ENCODE measurements around the gene TMCC1.

Gene TMCC1

DNA sequence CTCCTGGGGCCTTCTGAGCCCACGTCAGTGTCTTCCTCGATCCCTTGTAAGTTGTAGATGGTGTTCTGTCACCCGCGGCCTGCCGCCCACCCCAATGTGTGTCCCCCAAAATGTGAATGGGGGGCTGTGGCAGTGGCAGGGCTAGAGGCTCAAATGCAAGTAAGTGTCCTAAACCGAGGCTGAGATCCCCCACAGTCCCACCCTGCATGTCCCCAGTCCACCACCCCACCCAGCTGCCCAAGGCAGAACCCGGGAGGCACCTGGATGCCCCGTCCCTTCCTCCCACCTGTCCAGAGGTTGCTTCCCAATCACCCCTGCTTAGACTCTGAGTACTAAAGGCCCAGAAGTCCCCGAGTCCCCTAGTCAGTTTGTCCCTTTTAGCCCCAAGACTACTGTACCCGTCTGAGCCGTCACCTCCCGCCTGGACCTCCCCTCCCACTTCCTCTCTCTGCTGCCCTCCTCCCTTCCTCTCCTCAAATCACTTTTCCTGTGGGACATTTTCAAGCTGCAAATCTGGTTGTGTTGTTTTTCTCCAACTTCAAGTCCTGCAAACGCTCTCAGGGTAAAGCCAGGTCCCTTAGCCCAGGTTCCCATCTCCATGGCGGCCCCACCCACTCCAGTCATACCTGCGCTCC lies 275.2 kb downstream of the TMCC1 start:
- Histone ChIP-seq H4K20me1 (no peaks in the 10 kb centered on the region), H3K4me3 (peak overlapping the region; percentile 14 to 56 (median 30); a peak in 16 of 20 replicates), H3K27me3 (no peaks in the 10 kb centered on the region), H3K9ac (peak overlapping the region; percentile 39 to 74 (median 68); a peak in 20 of 22 replicates), H3K9me3 (replicated peaks in 1 of 11) (no peaks in the 10 kb centered on the region), H3K36me3 (no peaks in the 10 kb centered on the region), H3K4me2 (peak overlapping the region; percentile 84 to 100 (median 97)), H3K27ac (peak overlapping the region; percentile 48 to 83 (median 76); a peak in 21 of 22 replicates), H3K4me1 (peaks cover 88 to 100% (median 97%) of the 10 kb centered on the region in 10 experiments)
- no peak for TF ChIP-seq Cebpa-rat (IDR thresholded peaks at IDR 0.05)

DNA sequence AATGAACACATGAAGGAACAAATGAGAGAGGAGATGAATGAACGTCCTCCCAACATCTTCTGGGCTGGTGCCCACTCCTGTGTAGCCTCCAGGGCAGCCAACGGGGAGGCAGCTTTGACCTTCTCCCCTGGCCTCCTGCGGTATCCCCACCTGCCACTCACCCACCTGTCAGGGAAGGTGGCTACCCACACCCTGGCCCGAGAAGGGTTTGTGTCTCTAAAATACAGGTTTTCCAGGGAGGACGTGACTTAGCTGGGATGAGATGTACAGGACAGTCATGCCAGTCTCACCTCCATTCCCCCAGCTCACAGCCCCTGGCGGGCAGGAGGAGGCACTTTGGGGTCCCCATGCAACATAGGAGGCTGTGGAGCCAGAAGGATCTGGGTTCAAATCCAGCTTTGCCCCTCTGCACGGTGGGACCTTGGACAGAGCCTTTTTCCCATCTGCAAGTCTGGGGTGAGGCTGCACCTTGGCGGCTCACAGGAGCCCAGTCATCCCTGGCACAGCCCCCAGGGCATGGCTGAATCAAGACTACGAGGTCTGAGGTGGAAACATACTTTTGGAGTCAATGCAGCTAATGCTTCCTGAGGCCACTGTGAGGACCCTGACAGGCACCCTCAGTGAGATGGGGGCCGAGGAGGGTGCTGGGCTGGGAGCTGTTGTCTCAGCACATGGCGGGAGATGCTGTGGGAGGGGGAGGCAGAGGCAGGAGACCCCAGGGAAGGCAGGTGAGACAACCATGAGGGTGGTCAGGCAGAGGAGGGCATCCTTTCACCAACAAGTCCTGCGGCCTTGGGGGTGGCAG lies 275.9 kb downstream of the TMCC1 start:
- no peaks in the 10 kb centered on the region for H4K20me1 ChIP-seq
- H3K36me3 ChIP-seq, result no peaks in the 10 kb centered on the region
- peak overlapping the region; percentile 84 to 100 (median 97) for H3K4me2 ChIP-seq
- H3K9me3 ChIP-seq (replicated peaks in 1 of 11), result no peaks in the 10 kb centered on the region
- peaks cover 90 to 100% (median 97%) of the 10 kb centered on the region in 10 experiments for H3K4me1 ChIP-seq
- no peaks in the 10 kb centered on the region for H3K27me3 ChIP-seq
- H3K4me3 ChIP-seq, result peak overlapping the region in 3 of 10 experiments; percentile 26 to 56 (median 52); a peak in 4 of 20 replicates
- TF ChIP-seq Cebpa-rat (IDR thresholded peaks at IDR 0.05), result no peak
- H3K9ac ChIP-seq, result peak overlapping the region in 10 of 11 experiments; percentile 47 to 74 (median 68); a peak in 16 of 22 replicates
- H3K27ac ChIP-seq, result peak overlapping the region; percentile 66 to 83 (median 76); a peak in 21 of 22 replicates

DNA sequence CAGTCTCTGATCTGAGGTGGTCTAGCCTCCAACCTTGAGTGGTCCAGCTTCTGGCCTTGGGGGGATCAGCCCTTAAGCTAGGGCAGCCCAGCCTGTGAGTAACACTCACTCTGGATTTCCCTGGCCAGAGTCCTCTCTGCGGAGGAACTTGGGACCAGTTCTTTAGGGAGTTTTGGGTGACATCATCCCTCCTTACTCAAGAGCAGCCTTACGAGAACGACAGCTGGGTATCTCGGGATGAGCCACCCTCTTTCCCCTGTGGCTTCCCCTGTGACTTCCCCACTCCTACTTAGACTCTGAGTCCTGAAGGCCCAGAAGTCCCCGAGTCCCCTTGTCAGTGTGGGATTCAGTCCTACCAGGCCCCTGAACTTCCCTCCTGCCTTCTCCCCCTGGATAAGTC lies 276.8 kb downstream of the TMCC1 start:
- H3K4me3 ChIP-seq, result peak overlapping the region in 2 of 10 experiments; percentile 5 to 6; a peak in 2 of 20 replicates
- H3K9ac ChIP-seq, result peak overlapping the region in 10 of 11 experiments; percentile 15 to 68 (median 52); a peak in 17 of 22 replicates
- no peaks in the 10 kb centered on the region for H3K9me3 ChIP-seq (replicated peaks in 1 of 11)
- no peaks in the 10 kb centered on the region for H3K36me3 ChIP-seq
- TF ChIP-seq Cebpa-rat (IDR thresholded peaks at IDR 0.05), result no peak
- no peaks in the 10 kb centered on the region for H4K20me1 ChIP-seq
- no peaks in the 10 kb centered on the region for H3K27me3 ChIP-seq
- peaks cover 93 to 100% (median 99%) of the 10 kb centered on the region in 10 experiments for H3K4me1 ChIP-seq
- H3K27ac ChIP-seq, result peak overlapping the region; percentile 50 to 83 (median 72)
- peak overlapping the region; percentile 84 to 100 (median 97) for H3K4me2 ChIP-seq

DNA sequence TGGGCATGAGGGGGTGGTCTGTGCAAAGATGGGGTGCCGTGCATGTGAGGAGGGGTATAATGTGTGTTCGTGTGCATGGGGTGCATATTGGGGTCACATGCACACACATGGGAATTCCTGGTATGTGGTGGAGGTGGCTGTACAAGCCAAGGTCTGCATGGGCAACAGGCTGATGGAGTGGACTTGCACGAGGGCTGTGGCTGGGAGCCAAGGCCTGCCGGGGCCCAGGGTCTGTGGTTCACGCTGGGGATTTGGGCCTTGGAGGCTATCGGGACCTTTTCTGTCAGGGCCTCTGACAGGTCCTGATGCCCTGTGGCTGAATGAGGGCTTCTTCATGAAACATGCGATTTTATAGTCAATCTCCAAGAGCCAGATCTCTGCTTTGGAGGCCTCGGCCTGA lies 277.2 kb downstream of the TMCC1 start:
- Histone ChIP-seq H3K4me2 (peak overlapping the region; percentile 84 to 100 (median 97)), H4K20me1 (no peaks in the 10 kb centered on the region), H3K9ac (peak overlapping the region in 10 of 11 experiments; percentile 15 to 63 (median 47); a peak in 15 of 22 replicates), H3K27ac (peak overlapping the region; percentile 50 to 83 (median 72); a peak in 20 of 22 replicates), H3K36me3 (no peaks in the 10 kb centered on the region), H3K9me3 (replicated peaks in 1 of 11) (no peaks in the 10 kb centered on the region), H3K27me3 (no peaks in the 10 kb centered on the region), H3K4me3 (peak overlapping the region in 2 of 10 experiments; percentile 9 to 37; a peak in 1 of 20 replicates), H3K4me1 (peaks cover 93 to 100% (median 99%) of the 10 kb centered on the region in 10 experiments)
- TF ChIP-seq Cebpa-rat (IDR thresholded peaks at IDR 0.05), result no peak

DNA sequence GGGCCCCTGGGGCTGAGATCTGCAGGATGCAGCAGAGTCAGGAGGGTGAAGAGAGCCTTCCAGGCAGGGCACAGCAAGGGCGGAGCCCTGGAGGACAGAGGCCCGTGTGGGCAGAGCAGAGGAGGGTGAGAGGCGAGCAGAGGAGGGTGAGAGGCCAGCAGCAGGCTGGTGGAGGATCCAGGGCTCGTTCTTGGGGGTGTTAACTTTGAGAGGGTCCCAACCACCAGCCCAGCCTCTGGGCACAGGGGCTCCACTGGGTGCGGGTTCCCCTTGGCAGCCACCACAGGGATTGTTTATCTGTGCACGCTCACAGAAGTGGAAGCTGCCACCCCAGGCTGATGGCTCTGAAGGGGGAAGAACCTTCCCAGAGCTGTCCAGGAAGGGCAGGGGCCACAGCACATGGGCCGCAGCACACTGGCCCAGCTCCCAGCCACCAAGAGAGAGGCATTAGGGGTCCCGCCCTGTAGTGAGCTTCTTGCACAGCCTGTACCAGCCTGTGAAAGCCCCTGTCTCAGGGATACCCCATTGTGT lies 277.7 kb downstream of the TMCC1 start:
- peak overlapping the region in 3 of 10 experiments; percentile 9 to 37 (median 12); a peak in 4 of 20 replicates for H3K4me3 ChIP-seq
- no peaks in the 10 kb centered on the region for H3K36me3 ChIP-seq
- peak overlapping the region in 10 of 11 experiments; percentile 5 to 83 (median 70); a peak in 16 of 22 replicates for H3K27ac ChIP-seq
- H3K4me1 ChIP-seq, result peaks cover 91 to 100% (median 98%) of the 10 kb centered on the region in 10 experiments
- no peaks in the 10 kb centered on the region for H4K20me1 ChIP-seq
- H3K27me3 ChIP-seq, result no peaks in the 10 kb centered on the region
- H3K9ac ChIP-seq, result peak overlapping the region in 9 of 11 experiments; percentile 5 to 63 (median 47); a peak in 11 of 22 replicates
- H3K4me2 ChIP-seq, result peak overlapping the region; percentile 84 to 100 (median 97)
- TF ChIP-seq Cebpa-rat (IDR thresholded peaks at IDR 0.05), result no peak
- no peaks in the 10 kb centered on the region for H3K9me3 ChIP-seq (replicated peaks in 1 of 11)

DNA sequence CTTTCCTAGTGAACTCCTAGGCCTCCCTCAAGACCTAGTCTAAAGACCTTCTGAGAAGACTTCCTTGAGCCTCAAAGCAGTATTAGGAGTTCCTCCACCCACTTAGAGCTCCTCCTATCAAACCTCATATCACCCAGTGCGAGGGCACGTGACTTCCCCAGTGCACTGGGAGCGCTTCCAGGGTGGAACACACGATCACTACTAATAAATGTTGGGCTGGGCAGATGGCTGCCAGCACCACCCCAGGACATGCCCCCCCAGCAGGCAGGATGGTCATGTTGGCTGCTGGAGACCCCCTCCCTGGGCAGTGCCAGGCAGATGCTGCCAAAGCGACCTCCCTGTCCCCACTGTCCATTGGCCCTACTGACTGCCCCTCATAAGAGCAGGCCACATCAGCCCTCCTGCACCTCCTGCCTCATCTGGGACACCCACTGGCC lies 278.6 kb downstream of the TMCC1 start:
- H4K20me1 ChIP-seq, result no peaks in the 10 kb centered on the region
- no peak overlapping the region for H3K4me3 ChIP-seq
- peak overlapping the region in 6 of 11 experiments; percentile 20 to 71 (median 32); a peak in 7 of 22 replicates for H3K27ac ChIP-seq
- no peak for TF ChIP-seq Cebpa-rat (IDR thresholded peaks at IDR 0.05)
- H3K9me3 ChIP-seq (replicated peaks in 1 of 11), result no peaks in the 10 kb centered on the region
- peak overlapping the region in 2 of 11 experiments; percentile 14 to 51; a peak in 1 of 22 replicates for H3K9ac ChIP-seq
- H3K4me1 ChIP-seq, result peaks cover 89 to 97% (median 96%) of the 10 kb centered on the region in 10 experiments
- no peaks in the 10 kb centered on the region for H3K27me3 ChIP-seq
- peak overlapping the region; percentile 9 to 98 (median 58); a peak in 21 of 22 replicates for H3K4me2 ChIP-seq
- no peaks in the 10 kb centered on the region for H3K36me3 ChIP-seq

DNA sequence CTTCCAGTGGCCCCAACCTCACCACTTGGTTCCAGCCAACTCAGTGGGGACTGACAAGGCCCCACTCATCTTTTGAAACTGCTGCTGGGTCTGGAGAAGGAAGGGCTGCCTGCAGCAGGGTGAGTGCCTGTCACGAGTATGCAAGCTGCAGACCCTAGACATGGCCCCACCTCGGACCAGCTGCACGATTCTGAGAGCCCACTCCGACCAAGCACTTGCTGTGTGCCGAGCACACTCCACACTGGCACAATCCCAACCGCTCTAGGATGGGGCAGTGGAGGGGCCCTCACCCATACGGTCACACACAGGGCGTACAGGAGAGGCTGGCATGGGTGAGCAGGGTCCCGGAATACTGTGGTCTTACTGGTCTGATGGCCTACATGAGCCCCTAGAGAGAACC lies 279.1 kb downstream of the TMCC1 start:
- H3K9ac ChIP-seq, result peak overlapping the region in 2 of 11 experiments; percentile 14 to 51; a peak in 1 of 22 replicates
- H3K4me1 ChIP-seq, result peaks cover 89 to 97% (median 96%) of the 10 kb centered on the region in 10 experiments

DNA sequence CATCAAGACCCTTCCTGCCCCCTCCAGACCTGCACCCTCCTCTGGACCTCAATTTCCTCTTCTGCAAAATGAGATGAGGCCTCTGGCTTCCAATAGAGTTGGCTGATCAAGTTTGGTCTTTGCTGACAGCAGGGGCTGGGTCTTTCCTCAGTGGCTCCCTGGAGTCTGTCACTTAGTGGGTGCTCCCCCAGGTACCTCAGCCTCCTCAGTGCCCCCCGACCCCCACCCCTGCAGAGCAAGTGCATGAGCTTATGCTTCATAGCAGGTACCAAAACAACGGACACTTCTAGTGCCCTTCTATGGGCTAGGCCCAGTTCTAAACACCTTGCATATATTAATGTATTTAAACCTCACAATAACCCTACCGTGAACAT lies 280.2 kb downstream of the TMCC1 start:
- TF ChIP-seq Cebpa-rat (IDR thresholded peaks at IDR 0.05), result no peak
- H3K4me2 ChIP-seq, result peak overlapping the region in 9 of 11 experiments; percentile 52 to 98 (median 65); a peak in 11 of 22 replicates
- H4K20me1 ChIP-seq, result no peaks in the 10 kb centered on the region
- no peaks in the 10 kb centered on the region for H3K27me3 ChIP-seq
- no peaks in the 10 kb centered on the region for H3K36me3 ChIP-seq
- no peak overlapping the region for H3K27ac ChIP-seq
- no peak overlapping the region for H3K4me3 ChIP-seq
- H3K4me1 ChIP-seq, result peaks cover 89 to 97% (median 96%) of the 10 kb centered on the region in 10 experiments
- H3K9ac ChIP-seq, result no peak overlapping the region; a peak in 1 of 22 replicates
- H3K9me3 ChIP-seq (replicated peaks in 1 of 11), result no peaks in the 10 kb centered on the region

More for the DNA sequence above, 279.1 kb downstream of the TMCC1 start:
- no peaks in the 10 kb centered on the region for H3K36me3 ChIP-seq
- no peaks in the 10 kb centered on the region for H4K20me1 ChIP-seq
- H3K4me3 ChIP-seq, result no peak overlapping the region
- no peak for TF ChIP-seq Cebpa-rat (IDR thresholded peaks at IDR 0.05)
- H3K27me3 ChIP-seq, result no peaks in the 10 kb centered on the region
- H3K4me2 ChIP-seq, result peak overlapping the region; percentile 9 to 98 (median 58); a peak in 21 of 22 replicates
- H3K9me3 ChIP-seq (replicated peaks in 1 of 11), result no peaks in the 10 kb centered on the region
- H3K27ac ChIP-seq, result peak overlapping the region in 6 of 11 experiments; percentile 20 to 71 (median 36); a peak in 9 of 22 replicates

Measured in BLaER1 treated with 17β-estradiol and CSF1 and Interleukin-3, amounts not matched to agents 10 nM and 100 nM (cell line).